Omental fat pad (tissue), 4 donors: Measurements from ENCODE around the gene RAPGEF6. TPM values are rescaled to one million over a fixed set of nuclear protein-coding genes. Genes with fewer than 3 reads are reported as not detected.
"Not testable (repeated sequence)": the region's sequence is repeated elsewhere in the genome, so short reads cannot be mapped to it uniquely, and the experiment has no call there.

Experiments
- ATAC-seq: fragments of 150-250 bp; one replicate; pipeline ENCODE4 v1.9.1; 2016; ENCODE audit warnings: mild to moderate bottlenecking, moderate library complexity; ENCODE audit not compliant: low FRiP score
- DNase-seq: peaks from one replicate; pipeline ENCODE4 v3.0.0-alpha.2; 2019; ENCODE audit warnings: low spot score
- CTCF ChIP-seq, 3 donors: fragments of 450-650 bp; IDR thresholded peaks; one replicate each; pipeline ENCODE4 v1.5.1; 2016 to 2017; ENCODE audit warnings: antibody characterized with exemption in 3 of 3, mild to moderate bottlenecking in 3 of 3, moderate library complexity in 2 of 3
- total RNA-seq, 4 donors: library from RNA; depleted of rRNA; stranded (reverse); fragments of >200 nt; gene quantifications; one replicate each; pipeline ENCODE4 v1.1.0, GENCODE V29; 2016

Gene RAPGEF6
- 10 to 100 TPM; 14.7 to 31.5 (median 24.2) TPM for total RNA-seq

GRCh38 chr5:131634996-131635683 is at the start of gene RAPGEF6:
TSS of gene RAPGEF6 (minus strand) at chr5:131635229. CDS start at chr5:131635030, 199 bp downstream.
- no peak for TF ChIP-seq CTCF (IDR thresholded peaks at IDR 0.05)
- ATAC-seq (peak; percentile 93), DNase-seq (peak; percentile 96)

- TF ChIP-seq CTCF (IDR thresholded peaks at IDR 0.05), result no peak
- DNase-seq (no peak), ATAC-seq (no peak)
Measured at GRCh38 chr5:131684595-131684994, 49.6 kb upstream of the RAPGEF6 start.

- no peak for ATAC-seq
- TF ChIP-seq CTCF (IDR thresholded peaks at IDR 0.05), result no peak
- no peak for DNase-seq
Measured at GRCh38 chr5:131684051-131684450, 49.0 kb upstream of the RAPGEF6 start.

- ATAC-seq (no peak), DNase-seq (no peak)
- TF ChIP-seq CTCF (IDR thresholded peaks at IDR 0.05), result no peak
Measured at GRCh38 chr5:131682826-131683225, 47.8 kb upstream of the RAPGEF6 start.

- DNase-seq, result no peak
- TF ChIP-seq CTCF (IDR thresholded peaks at IDR 0.05), result no peak
- ATAC-seq, result no peak
Measured at GRCh38 chr5:131682175-131682574, 47.1 kb upstream of the RAPGEF6 start.

GRCh38 chr5:131679911-131680310 is 44.9 kb upstream of the RAPGEF6 start:
- DNase-seq (no peak), ATAC-seq (no peak)
- TF ChIP-seq CTCF (IDR thresholded peaks at IDR 0.05), result no peak

GRCh38 chr5:131678273-131678672 is 43.2 kb upstream of the RAPGEF6 start:
- not testable (repeated sequence) for ATAC-seq, DNase-seq
